OCI-LY3 (cell line): ENCODE results near the gene DUSP19.

ENCODE experiments used
- CTCF ChIP-seq: fragments of 200-600, 300-600 bp; sonication (generic); IDR thresholded peaks from 2 replicates; pipeline ENCODE4 v1.5.1; 2014; ENCODE audit warnings: antibody characterized with exemption, low read length, low read depth
- EZH2phosphoT487 ChIP-seq: fragments of 200-600 bp; shearing (Covaris generic); IDR thresholded peaks from 2 replicates; pipeline ENCODE4 v1.6.1; 2018; ENCODE audit warnings: antibody characterized with exemption, mixed run types, low read depth

GRCh38 chr2:183093857-183094657 lies 15.5 kb downstream of the DUSP19 start:
- TF ChIP-seq CTCF (peak; percentile 57), EZH2phosphoT487 (no peak)
